ENCODE measurements around the gene ZBTB16.

Gene ZBTB16

GRCh38 chr11:114087025-114087424 is 27.5 kb downstream of the ZBTB16 start:
- no peak for TF ChIP-seq CTCF (IDR thresholded peaks at IDR 0.05; ENCODE audit: insufficient read depth, low read length, poor library complexity, severe bottlenecking)
- no peak for DNase-seq (ENCODE audit: extremely low read depth, insufficient read length)
- no peaks in the 10 kb centered on the region for H3K36me3 ChIP-seq (ENCODE audit: control insufficient read depth, insufficient read depth, low read length)

GRCh38 chr11:114088216-114088615 is 28.7 kb downstream of the ZBTB16 start:
- TF ChIP-seq CTCF (IDR thresholded peaks at IDR 0.05; ENCODE audit: insufficient read depth, low read length, poor library complexity, severe bottlenecking) = no peak
- no peak for DNase-seq (ENCODE audit: extremely low read depth, insufficient read length)
- 0 out of 2 replicates have a peak, but pooled peaks cover 1% of the 10 kb centered on the region for H3K27me3 ChIP-seq (replicated peaks; ENCODE audit: control insufficient read depth, insufficient read depth, low read length)

More at GRCh38 chr11:114087025-114087424, 27.5 kb downstream of the ZBTB16 start:
- no peak overlapping the region for H3K4me3 ChIP-seq (replicated peaks; ENCODE audit: low read depth, low read length)
- H3K27me3 ChIP-seq (replicated peaks; ENCODE audit: control insufficient read depth, insufficient read depth, low read length) = 0 out of 2 replicates have a peak, but pooled peaks cover 1% of the 10 kb centered on the region

GRCh38 chr11:114088836-114089235 is 29.3 kb downstream of the ZBTB16 start:
- H3K27me3 ChIP-seq (replicated peaks; ENCODE audit: control insufficient read depth, insufficient read depth, low read length) = 0 out of 2 replicates have a peak, but pooled peaks cover 1% of the 10 kb centered on the region
- no peak for TF ChIP-seq CTCF (IDR thresholded peaks at IDR 0.05; ENCODE audit: insufficient read depth, low read length, poor library complexity, severe bottlenecking)
- no peak for DNase-seq (ENCODE audit: extremely low read depth, insufficient read length)
- no peak overlapping the region for H3K4me3 ChIP-seq (replicated peaks; ENCODE audit: low read depth, low read length)
- H3K36me3 ChIP-seq (ENCODE audit: control insufficient read depth, insufficient read depth, low read length) = no peaks in the 10 kb centered on the region

More at GRCh38 chr11:114088216-114088615, 28.7 kb downstream of the ZBTB16 start:
- Histone ChIP-seq H3K4me3 (replicated peaks; ENCODE audit: low read depth, low read length) (no peak overlapping the region), H3K36me3 (ENCODE audit: control insufficient read depth, insufficient read depth, low read length) (no peaks in the 10 kb centered on the region)

GRCh38 chr11:114089748-114090147 is 30.2 kb downstream of the ZBTB16 start:
- no peak overlapping the region for H3K4me3 ChIP-seq (replicated peaks; ENCODE audit: low read depth, low read length)
- no peak for TF ChIP-seq CTCF (IDR thresholded peaks at IDR 0.05; ENCODE audit: insufficient read depth, low read length, poor library complexity, severe bottlenecking)
- no peak for DNase-seq (ENCODE audit: extremely low read depth, insufficient read length)
- H3K36me3 ChIP-seq (ENCODE audit: control insufficient read depth, insufficient read depth, low read length) = no peaks in the 10 kb centered on the region
- peaks cover 2% of the 10 kb centered on the region; the same call in 1 of the 2 replicates for H3K27me3 ChIP-seq (replicated peaks; ENCODE audit: control insufficient read depth, insufficient read depth, low read length)

- Histone ChIP-seq H3K36me3 (ENCODE audit: control insufficient read depth, insufficient read depth, low read length) (no peaks in the 10 kb centered on the region), H3K4me3 (replicated peaks; ENCODE audit: low read depth, low read length) (no peak overlapping the region), H3K27me3 (replicated peaks; ENCODE audit: control insufficient read depth, insufficient read depth, low read length) (peaks cover 2% of the 10 kb centered on the region; the same call in 1 of the 2 replicates)
- DNase-seq (ENCODE audit: extremely low read depth, insufficient read length) = no peak
- TF ChIP-seq CTCF (IDR thresholded peaks at IDR 0.05; ENCODE audit: insufficient read depth, low read length, poor library complexity, severe bottlenecking) = no peak
Measured at GRCh38 chr11:114090225-114090910, 30.9 kb downstream of the ZBTB16 start.
